ENCODE measurements around the gene ANKS6.

ANKS6 gene

DNA sequence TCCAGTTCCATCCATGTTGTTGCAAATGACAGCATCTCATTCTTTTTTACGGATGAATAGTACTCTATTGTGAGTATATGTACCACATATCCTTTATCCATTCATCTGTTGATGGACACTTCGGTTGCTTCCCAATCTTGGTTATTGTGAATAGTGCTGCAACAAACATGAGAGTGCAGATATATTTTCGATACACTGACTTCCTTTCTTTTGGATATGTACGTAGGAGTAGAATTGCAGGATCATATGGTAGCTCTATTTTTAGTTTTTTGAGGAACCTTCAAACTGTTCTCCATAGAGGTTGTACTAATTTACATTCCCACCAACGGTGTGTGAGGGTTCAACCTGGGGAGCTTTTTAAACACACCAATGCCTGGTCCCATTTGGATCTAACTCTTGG, 33.4 kb upstream of the ANKS6 start:
- H3K4me3 ChIP-seq (ENCODE audit: low read length), result no peak overlapping the region
- DNase-seq (ENCODE audit: low read depth), result no peak
- TF ChIP-seq, protein P1, sequence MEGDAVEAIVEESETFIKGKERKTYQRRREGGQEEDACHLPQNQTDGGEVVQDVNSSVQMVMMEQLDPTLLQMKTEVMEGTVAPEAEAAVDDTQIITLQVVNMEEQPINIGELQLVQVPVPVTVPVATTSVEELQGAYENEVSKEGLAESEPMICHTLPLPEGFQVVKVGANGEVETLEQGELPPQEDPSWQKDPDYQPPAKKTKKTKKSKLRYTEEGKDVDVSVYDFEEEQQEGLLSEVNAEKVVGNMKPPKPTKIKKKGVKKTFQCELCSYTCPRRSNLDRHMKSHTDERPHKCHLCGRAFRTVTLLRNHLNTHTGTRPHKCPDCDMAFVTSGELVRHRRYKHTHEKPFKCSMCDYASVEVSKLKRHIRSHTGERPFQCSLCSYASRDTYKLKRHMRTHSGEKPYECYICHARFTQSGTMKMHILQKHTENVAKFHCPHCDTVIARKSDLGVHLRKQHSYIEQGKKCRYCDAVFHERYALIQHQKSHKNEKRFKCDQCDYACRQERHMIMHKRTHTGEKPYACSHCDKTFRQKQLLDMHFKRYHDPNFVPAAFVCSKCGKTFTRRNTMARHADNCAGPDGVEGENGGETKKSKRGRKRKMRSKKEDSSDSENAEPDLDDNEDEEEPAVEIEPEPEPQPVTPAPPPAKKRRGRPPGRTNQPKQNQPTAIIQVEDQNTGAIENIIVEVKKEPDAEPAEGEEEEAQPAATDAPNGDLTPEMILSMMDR (IDR thresholded peaks at IDR 0.05; ENCODE audit: insufficient read depth, low read depth, low read length, missing control alignments), result no peak

DNA sequence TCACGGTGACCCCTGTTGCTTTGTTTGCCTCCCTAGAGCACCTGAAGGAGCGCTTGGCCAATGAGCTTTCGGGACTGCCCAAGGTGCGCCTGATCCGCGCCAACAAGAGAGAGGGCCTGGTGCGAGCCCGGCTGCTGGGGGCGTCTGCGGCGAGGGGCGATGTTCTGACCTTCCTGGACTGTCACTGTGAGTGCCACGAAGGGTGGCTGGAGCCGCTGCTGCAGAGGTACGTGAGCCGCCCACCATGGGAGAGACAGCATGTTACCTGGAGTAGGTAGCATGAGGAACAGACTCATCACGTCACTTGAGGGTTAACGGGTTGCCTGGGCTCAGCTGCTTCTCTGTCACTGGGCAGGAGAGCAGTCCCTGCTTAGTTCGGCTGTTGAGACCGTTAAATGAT, 30.4 kb upstream of the ANKS6 start:
- H3K4me3 ChIP-seq (ENCODE audit: low read length), result no peak overlapping the region
- TF ChIP-seq, protein P1 (IDR thresholded peaks at IDR 0.05; ENCODE audit: insufficient read depth, low read depth, low read length, missing control alignments), result no peak
- DNase-seq (ENCODE audit: low read depth), result no peak

DNA sequence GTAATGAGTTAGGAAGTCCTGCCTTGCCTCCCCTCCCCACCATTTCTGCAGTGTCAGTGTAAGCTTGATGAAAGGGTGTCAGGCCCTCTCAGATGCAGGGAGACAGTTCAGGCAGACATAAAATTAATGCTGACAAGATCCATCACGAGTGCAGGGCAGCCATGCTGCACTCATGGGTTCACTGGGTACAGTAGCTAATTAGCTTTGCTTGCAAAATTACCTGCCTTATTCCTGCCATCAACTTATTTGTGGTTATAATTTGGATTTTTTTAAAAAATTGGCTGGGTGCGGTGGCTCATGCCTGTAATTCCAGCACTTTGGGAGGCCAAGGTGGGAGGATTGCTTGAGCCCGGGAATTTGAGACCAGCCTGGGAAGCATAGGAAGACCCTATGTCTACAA, 29.1 kb upstream of the ANKS6 start:
- no peak for DNase-seq (ENCODE audit: low read depth)
- TF ChIP-seq, protein P1 (IDR thresholded peaks at IDR 0.05; ENCODE audit: insufficient read depth, low read depth, low read length, missing control alignments), result no peak
- no peak overlapping the region for H3K4me3 ChIP-seq (ENCODE audit: low read length)

DNA sequence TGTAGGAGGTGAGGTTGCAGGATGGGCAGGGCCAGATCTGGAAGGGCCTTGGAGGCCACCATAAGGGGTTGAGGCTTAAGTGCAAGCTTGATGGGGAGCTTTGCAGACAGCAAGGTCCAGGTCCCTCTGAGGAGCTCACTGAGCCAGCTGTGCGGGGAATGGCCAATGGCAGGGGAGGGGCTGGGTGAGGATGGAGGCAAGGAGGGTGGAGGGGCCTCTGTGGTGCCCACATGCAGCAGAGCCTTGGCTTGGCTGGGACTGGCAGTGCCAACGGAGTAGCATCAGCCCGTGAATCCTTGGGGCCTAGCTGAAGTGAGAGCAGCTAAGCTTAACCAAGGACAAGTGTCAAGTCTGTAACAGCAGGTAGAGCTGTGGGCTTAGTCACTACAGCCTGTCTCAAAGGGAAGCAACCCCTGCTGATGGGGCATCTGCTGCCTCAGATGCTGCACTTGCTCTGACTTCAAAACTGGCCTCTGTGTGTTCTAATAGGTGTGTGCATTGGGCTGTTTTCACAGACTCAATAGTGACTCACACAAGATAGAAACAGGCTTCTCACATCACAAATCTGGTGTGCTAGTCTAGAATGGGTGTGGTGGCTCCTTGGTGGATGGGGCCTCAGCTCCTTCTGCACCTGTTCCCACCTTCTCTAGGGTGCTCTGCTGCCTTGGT, 27.4 kb upstream of the ANKS6 start:
- peak; percentile 47 for DNase-seq (ENCODE audit: low read depth)
- TF ChIP-seq, protein P1 (IDR thresholded peaks at IDR 0.05; ENCODE audit: insufficient read depth, low read depth, low read length, missing control alignments), result no peak
- H3K4me3 ChIP-seq (ENCODE audit: low read length), result no peak overlapping the region

DNA sequence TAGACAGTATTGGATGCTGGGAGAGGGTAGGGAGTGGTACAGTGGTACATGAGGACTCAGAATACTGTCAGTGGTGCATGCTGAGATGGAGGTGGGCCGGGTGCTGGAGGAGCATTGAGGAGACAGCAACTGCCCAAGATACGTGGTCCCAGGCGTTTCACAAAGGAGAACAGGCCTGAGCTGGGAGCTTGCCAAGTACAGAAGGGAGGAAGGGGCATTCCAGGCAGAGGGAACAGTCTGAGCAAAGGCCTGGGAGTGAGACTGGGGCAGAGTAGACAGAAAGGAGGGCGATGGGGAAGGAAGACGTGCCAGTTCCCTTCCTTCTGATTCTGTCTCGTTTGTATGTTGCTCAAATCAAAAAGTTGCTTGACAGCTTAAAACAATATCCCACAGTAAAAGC, 26.3 kb upstream of the ANKS6 start:
- TF ChIP-seq, protein P1 (IDR thresholded peaks at IDR 0.05; ENCODE audit: insufficient read depth, low read depth, low read length, missing control alignments), result no peak
- H3K4me3 ChIP-seq (ENCODE audit: low read length), result no peak overlapping the region

DNA sequence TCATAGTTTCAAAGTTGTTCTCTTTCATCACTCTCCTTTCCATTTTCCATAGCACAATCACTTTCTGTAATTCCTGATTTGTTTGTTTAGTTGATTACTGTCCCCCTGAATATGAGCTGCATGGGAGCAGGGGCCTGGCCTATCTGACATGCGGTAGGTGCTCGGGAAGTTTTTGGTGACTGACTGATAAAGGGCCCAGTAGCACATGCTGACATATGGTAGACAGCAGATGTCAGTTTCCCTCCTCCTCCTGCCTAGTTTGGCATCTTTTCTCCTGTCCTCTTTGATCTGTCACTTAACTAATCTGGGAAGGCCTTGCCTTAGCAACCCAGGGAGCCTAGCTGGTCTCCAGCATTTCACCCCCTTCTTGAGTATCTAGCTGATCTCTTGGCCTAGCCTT, 25.5 kb upstream of the ANKS6 start:
- DNase-seq (ENCODE audit: low read depth), result no peak
- H3K4me3 ChIP-seq (ENCODE audit: low read length), result no peak overlapping the region
- TF ChIP-seq, protein P1 (IDR thresholded peaks at IDR 0.05; ENCODE audit: insufficient read depth, low read depth, low read length, missing control alignments), result no peak

More for the DNA sequence above, 26.3 kb upstream of the ANKS6 start:
- DNase-seq (ENCODE audit: low read depth), result no peak

DNA sequence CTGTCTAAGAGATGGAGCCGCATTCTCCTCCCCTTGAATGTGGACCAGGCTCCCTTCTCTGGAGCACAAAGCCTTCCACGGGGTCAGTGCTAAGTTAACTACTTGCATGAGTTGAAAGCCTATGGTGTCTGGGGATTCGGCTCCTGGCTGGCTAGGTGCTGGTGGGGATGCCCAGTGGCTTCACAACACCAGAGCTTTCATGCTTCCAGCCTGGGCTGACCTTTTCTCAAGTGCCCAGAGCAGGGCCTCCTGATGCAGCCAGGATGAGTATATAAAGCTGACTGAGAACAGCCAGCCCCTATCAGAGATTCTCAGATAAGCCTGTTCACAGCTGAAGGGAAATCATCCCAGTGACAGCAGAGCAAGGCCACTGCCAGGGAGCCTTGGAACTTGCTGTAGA, 22.9 kb upstream of the ANKS6 start:
- no peak for DNase-seq (ENCODE audit: low read depth)
- H3K4me3 ChIP-seq (ENCODE audit: low read length), result no peak overlapping the region
- TF ChIP-seq, protein P1 (IDR thresholded peaks at IDR 0.05; ENCODE audit: insufficient read depth, low read depth, low read length, missing control alignments), result no peak
